Activated T-cell treated with anti-CD3 and anti-CD28 coated beads, Interleukin-2, amount 50 U/mL, for 48 hours (primary cell): ENCODE data around the gene CILP2.
A peak's percentile ranks its signal among the peaks of the same experiment; 100 is the strongest.

Source experiments
- DNase-seq, 2 experiments: peaks; one replicate each; pipeline ENCODE4 v3.0.0-alpha.2; 2020

CILP2 gene, protein sequence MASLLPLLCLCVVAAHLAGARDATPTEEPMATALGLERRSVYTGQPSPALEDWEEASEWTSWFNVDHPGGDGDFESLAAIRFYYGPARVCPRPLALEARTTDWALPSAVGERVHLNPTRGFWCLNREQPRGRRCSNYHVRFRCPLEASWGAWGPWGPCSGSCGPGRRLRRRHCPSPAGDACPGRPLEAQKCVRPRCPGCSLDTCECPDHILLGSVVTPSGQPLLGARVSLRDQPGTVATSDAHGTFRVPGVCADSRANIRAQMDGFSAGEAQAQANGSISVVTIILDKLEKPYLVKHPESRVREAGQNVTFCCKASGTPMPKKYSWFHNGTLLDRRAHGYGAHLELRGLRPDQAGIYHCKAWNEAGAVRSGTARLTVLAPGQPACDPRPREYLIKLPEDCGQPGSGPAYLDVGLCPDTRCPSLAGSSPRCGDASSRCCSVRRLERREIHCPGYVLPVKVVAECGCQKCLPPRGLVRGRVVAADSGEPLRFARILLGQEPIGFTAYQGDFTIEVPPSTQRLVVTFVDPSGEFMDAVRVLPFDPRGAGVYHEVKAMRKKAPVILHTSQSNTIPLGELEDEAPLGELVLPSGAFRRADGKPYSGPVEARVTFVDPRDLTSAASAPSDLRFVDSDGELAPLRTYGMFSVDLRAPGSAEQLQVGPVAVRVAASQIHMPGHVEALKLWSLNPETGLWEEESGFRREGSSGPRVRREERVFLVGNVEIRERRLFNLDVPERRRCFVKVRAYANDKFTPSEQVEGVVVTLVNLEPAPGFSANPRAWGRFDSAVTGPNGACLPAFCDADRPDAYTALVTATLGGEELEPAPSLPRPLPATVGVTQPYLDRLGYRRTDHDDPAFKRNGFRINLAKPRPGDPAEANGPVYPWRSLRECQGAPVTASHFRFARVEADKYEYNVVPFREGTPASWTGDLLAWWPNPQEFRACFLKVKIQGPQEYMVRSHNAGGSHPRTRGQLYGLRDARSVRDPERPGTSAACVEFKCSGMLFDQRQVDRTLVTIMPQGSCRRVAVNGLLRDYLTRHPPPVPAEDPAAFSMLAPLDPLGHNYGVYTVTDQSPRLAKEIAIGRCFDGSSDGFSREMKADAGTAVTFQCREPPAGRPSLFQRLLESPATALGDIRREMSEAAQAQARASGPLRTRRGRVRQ

DNA sequence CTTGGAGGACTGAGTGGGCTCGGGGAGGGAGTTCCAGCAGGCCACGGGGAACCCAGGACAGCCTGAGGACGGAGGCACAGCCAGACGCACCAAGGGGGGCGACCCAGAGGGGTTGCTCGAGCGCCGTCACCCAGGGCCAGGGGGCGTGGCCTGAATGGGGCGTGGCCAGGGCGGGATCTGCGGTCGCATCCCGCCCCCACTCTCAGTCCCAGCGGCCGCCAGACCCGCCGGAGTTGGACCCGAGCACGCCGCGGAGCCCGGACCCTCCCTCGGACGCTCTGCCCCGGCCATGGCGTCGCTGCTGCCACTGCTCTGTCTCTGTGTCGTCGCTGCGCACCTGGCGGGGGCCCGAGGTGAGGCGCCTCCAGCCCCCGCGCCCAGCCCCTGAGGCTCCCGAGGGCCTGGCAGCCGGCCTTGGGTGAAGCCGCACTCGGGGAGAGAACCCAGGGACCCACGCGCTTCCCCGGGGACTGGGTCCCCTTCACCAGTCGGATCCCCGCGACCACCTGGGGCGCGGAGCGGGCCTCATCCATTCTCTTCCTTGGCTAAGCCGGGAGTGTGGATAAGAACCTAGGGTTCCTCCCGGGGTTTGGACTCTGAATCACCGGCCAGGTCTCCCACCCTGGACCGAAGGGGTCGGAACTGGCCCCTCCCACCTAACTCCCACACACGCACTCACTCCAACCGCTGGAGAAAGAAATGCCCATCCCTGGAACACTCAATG is at the start of gene CILP2:
TSS of gene CILP2 (plus strand) at position 205 of the 724 bp plus-strand sequence. CDS start at position 290, 85 bp downstream.
- DNase-seq, result peak; percentile 50 to 63

DNA sequence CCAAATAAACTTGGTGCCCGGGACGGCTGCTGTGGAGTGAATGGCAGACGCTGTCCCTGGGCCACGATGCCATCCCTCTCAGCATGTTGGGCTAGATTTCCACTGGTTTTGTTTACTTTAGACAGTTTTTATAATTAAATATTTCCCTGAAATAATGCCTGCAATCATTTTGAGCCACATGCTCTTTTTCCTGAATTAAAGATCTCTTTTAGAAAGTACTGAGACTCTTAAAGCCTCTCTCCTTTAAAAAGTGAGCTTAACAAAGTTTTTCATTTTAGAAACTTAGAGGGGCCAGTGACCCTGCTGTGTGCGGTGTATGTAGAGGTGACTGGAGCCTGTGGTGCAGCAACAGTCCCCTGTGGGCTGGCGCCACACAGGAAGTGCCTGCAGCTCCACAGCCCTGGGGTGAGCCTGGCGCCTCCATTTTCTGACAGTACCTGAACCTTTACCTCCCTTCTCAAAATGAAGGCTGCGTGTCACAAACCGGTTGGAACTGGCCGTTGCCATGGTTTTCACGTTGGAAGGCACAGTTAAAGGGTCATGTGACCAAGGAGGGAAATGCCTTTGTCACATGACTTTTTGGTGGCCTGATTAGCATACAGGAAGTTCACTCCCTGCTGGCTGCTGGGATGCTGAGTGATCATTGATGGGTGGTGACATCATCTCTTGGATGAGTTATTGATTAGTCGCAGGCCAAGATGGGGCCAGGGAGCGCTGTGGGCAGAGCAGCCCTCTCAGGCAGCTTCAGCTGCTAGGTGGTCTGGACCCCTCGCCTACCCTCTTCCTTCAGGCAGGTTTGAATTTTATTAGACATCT is 49.0 kb upstream of the CILP2 start:
- peak; percentile 87 to 89 for DNase-seq

DNA sequence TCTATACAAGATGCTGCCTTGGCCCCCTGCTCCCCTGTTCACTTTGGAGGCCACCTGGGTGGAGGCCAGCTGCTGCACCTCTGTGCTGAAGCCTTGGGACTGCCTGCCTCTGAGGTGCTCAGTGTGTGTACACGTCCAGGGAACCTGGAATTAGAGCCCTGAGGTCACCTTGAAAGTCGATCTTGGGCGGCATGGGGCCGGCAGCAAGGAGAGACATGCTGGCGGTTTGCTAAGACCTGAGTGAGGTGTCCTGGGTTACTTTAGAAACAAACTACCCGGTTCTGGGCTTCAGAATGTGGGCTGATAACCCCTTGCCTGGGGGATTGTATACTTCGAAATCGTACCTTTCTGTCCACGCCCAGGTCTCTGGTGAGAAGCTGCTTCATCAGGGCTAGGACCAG is 48.3 kb upstream of the CILP2 start:
- DNase-seq, result no peak

DNA sequence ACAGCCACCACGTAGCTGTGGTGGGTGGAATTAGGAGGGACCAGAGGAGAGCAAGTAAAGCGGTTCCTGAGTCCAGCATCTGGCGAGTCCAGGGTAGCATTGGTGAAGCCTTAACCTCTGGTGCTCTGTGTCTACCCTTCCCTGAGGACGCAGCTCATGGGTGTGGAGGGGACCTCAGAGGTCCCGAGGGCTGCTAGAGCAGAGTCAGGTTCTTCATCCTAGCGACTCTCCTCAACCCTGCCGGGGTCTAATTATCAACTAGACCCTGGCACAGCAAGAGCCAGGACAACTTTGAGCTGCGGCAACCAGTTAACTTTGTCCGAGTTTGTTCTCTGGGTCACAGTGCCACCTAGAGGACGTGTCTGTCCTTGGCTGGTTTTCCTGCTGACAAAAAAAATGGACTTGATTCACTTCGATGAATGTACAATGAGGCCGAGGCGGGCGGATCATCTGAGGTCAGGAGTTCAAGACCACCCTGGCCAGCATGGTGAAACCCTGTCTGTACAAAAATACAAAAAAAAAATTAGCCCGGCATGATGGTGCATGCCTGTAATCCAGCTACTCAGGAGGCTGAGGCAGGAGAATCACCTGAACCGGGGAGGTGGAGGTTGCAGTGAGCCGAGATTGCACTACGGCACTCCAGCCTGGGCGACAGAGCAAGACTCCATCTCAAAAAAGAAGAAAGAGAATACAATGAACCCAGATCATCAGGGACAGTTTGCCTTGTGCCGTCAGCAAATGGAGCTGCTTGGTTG is 47.7 kb upstream of the CILP2 start:
- peak; percentile 87 to 89 for DNase-seq

DNA sequence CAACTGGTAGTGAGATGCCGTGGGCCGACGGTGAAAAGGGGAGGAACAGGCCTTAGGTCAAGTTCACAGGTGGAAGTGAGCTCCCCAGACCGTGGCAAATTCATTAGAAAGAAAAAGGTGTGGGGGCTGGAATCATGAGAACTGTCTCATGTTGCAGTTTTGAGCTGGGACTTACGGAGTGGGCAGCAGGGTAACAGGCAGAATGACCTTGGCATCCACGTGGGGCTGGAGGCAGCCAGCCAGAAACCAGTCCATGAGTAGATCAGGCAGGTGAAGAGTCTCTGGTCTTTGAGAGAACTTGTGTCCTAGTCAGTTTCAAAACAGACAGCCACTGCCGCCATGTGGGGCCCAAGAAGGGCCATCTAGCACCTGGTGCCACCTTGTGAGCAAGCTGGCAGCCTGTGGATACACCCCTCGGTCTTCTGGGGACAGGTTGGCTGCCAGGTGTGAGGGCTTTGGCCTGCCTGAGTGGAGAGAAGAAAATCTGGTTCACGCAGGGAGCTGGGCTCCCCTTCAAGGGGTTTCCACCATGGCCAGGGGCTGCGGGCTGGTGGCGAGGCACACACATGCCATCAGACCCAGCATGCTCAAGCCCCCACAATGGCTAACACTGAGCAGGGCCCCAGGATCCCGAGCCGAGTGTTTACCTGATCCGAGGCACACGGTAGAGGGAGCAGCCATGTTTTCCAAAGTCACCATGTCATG is 46.6 kb upstream of the CILP2 start:
- DNase-seq, result no peak

DNA sequence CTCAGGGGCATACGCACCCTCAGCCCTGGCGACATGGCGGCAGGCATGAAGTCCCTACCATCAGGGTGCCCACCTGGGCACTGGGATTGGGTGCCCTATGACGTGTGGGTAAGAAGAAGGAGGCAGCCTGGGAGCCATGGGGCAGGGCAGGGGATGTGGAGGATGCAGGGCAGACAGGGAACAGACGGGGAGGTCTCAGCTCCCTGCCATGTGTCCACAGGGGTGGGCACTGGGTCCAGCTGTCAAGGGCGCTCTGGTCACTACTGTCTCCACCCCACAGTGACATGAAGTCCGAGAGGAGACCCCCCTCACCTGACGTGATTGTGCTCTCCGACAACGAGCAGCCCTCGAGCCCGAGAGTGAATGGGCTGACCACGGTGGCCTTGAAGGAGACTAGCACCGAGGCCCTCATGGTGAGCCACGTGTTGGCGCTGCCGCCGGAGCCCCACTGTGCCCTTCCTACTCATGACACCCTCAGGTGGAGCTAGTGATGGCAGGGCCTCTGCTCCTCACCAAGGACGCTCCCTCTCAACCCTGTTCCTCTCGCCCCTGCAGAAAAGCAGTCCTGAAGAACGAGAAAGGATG is 45.9 kb upstream of the CILP2 start:
- DNase-seq, result no peak

DNA sequence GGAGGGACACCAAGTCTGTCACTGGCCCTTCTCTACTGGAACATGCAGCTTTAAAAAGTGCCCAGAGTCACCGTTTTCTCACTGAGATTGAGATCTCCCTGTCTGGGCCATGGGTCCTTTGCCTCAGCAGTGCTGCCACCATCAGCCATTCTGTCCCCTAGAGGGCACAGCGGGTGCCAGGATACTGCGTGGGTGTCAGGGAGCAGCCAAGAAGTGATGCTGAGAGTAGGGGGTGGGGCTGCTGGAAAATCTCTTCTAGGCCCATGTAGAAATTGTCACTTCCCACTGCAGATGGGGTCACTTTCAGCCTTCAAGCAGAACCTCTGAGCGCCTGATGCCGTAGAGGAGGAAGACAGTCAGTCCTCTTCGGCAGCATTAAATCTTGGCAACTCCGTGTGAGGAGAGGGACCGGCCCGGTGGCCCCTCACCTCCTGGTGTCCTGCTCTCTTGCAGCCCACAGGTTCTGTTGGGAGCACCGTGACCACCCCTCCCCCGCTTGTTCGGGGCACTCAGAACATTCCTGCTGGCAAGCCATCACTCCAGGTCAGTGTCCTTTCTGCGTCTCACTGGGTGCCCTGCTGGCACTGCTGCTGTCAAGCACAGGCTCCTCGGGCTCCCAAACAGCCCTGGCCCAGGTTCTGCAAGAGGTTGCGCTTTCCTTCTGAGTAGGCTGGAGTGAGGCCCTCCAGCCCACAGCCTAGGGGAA is 44.1 kb upstream of the CILP2 start:
- no peak for DNase-seq

DNA sequence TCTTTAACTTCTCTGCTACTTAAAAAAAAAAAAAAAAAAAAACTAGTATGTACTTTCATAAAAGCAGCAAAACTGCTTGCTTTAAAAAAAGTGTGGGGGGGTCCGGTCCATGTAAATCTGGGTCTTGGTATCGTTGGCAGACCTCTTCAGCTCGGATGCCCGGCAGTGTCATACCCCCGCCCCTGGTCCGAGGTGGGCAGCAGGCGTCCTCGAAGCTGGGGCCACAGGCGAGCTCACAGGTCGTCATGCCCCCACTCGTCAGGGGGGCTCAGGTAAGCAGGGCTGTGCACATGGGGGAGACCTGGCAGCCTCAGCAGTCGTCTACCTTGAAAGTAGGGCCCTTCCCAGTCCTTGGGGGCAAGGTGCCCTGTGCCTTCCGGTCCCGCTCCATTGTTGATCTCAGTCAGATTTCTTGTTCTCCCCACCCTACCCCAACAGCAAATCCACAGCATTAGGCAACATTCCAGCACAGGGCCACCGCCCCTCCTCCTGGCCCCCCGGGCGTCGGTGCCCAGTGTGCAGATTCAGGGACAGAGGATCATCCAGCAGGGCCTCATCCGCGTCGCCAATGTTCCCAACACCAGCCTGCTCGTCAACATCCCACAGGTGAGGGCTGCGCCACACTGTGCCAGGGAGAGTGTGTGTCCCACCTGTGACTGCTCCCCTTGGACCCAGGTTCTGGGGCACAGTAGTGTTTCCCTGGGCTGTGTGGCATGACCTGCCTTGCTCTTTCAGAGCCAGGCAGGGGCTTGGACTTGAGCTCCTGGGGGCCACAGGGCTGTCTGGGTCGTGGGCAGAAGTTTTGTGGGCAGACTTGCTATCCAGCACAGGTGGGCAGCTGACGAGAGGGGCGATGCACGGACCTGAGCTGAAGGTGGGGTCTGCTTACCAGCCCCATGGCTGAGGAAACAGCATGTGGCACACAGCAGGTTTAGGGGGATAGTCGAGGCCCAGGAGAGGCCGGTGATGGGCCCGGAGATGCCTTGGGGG is 42.2 kb upstream of the CILP2 start:
- no peak for DNase-seq

DNA sequence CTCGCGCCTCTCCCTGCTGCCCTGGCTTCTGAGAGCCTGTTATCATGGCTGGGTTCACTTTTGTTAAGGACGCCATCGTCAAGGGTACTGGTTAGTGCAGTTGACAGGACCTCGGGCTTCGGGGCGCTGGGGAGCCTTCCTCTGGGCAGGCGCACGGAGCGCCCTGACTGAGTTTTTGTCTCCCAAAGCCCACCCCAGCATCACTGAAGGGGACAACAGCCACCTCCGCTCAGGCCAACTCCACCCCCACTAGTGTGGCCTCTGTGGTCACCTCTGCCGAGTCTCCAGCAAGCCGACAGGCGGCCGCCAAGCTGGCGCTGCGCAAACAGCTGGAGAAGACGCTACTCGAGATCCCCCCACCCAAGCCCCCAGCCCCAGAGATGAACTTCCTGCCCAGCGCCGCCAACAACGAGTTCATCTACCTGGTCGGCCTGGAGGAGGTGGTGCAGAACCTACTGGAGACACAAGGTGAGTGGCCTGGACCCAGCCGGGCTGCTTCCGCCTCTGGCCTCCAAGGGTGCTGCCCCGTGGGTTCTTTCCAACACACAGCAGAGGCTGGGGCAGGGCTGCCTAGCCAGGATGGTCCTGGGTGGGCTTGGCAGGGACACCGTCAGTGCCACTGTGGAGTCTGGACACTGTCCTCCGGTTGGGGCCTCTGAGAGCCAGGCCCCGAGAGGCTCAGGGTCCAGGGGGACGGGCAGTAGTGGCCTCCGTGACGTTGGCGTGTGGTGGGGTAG is 39.6 kb upstream of the CILP2 start:
- no peak for DNase-seq

DNA sequence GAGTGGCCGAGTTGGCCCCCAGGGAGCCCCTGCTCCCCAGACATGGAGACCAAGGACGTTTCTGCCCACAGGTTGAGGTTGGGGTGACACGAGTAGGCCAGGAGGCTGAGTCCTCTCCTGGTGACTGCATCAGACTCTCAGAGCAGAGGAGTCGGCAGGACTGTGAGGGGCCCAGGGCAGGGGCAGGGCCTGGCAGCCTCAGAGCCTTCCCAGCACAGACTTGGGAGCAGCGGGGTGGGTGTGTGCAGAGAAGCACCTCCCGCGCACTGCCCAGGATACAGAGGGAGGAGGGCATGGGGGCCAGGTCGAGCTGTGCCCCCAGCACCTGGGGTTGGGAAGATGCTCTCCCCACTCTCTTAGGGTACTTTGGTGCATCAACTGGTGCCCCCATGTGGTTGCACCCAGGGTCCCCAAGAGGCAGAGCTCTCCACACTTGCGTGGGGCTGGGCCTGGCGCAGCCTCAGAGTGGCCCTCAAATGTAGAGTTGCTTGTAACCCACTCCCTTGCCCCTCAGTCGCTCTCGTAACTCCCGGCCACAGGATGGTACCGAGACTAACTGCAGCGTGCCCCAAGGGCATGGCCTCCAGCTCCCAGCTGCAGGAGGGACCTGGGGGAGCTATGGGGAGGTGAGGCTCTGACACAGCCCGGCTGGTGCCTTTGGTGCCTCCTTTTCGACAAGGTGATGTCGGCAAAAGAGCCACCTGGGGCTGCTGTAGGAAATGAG is 38.6 kb upstream of the CILP2 start:
- DNase-seq, result no peak

DNA sequence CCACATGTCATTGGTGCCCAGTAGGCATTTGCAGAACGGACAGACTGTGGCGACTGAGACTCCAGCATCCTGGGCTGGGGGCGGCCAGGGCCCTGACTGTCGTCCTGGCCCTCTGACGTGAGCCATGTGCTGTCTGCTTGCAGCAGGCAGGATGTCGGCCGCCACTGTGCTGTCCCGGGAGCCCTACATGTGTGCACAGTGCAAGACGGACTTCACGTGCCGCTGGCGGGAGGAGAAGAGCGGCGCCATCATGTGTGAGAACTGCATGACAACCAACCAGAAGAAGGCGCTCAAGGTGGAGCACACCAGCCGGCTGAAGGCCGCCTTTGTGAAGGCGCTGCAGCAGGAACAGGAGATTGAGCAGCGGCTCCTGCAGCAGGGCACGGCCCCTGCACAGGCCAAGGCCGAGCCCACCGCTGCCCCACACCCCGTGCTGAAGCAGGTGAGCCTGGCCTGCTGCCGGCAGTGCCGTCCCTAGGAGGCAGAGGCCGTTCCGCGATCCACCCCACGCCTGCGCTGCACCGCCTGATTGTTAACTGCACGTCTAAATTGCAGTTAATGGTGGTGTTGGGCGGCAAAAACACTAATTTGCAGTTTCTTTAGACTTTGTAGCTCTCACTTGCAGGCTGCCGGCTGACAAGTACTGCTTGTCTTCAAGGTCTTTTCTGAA is 37.0 kb upstream of the CILP2 start:
- DNase-seq, result no peak

DNA sequence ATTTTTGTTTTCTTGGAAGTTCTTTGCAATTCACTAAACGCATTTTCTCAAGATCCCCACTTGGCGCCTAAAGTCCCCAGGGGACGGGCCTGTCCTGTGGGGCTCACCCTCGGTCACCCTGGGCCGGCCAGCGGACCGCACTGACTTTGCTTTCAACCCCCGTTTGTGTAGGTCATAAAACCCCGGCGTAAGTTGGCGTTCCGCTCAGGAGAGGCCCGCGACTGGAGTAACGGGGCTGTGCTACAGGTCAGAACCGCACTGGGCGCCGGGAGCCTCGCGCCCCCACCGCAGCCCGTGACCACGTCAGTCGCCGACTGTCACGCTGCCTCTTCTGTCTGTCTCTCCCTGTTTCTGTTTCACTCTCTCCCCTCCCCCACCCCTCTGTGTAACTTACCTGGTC is 36.3 kb upstream of the CILP2 start:
- DNase-seq, result no peak

DNA sequence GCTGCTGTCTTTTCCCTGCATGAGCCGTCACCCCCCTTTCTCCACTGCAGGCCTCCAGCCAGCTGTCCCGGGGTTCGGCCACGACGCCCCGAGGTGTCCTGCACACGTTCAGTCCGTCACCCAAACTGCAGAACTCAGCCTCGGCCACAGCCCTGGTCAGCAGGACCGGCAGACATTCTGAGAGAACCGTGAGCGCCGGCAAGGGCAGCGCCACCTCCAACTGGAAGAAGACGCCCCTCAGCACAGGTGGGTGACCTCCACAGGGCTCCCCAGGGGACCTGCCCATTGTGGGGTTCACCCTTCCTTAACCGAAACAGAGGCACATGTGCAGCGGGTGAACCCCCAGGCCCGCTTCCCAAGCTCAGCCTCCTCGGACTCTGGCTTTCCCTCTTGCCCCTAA is 35.8 kb upstream of the CILP2 start:
- no peak for DNase-seq

DNA sequence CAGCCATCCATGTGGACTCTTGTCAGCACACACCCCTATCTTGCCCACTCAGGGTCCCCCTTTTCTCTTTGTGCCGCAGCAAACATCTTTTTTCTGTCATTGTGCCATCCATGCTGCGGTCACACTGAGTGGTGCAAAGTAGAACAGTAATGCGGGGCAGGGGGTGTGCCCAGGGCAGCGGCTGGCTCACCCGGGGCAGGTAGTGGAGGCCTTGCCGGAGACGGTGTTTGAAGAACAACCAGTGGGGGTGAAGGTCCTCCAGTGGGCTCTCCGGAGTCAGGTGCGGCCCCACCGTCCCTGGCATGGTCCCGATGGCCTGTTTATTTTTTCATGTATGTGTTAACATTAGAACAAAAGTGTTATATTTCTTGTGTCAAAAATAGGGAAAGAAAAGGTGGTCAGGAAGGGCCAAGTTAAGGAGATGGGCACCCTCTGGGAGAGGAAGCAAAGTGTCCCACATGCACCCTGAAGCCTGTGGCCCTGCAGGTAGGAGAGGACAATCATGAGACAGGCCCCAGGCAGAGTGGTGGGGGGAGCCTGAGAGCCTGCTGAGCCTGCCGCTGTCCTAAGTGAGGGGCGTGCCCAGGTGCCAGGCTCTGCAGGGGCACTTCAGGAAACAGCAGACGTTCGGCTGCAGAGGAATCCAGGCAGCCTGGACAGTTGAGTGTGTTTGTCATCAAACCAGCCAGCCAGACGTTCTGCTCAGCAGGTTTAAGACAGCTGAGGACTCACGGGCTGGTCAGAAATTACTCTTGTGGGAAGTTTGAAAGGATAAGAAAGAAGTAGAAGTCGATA is 35.1 kb upstream of the CILP2 start:
- DNase-seq, result no peak
